DMS 273 (cell line): ENCODE measurements around the gene IFI6.
"Not testable (repeated sequence)": the region's sequence is repeated elsewhere in the genome, so short reads cannot be mapped to it uniquely, and the experiment has no call there.

ENCODE experiments used
- DNase-seq: peaks from one replicate; lab custom pipeline; 2025; ENCODE audit not compliant: unreplicated experiment; lab: John Stamatoyannopoulos, UW

The IFI6 gene

GRCh38 chr1:27632387-27633297 is 39.4 kb downstream of the IFI6 start:
- DNase-seq = no peak

GRCh38 chr1:27630859-27631491 is 41.0 kb downstream of the IFI6 start:
- no peak for DNase-seq

- DNase-seq = no peak
Measured at GRCh38 chr1:27628712-27629111, 43.3 kb downstream of the IFI6 start.

- DNase-seq = not testable (repeated sequence)
Measured at GRCh38 chr1:27627733-27628132, 44.3 kb downstream of the IFI6 start.

GRCh38 chr1:27627061-27627460 is 44.9 kb downstream of the IFI6 start:
- no peak for DNase-seq

- DNase-seq = no peak
Measured at GRCh38 chr1:27626031-27626935, 45.7 kb downstream of the IFI6 start.

- peak; percentile 53 for DNase-seq
Measured at GRCh38 chr1:27624467-27625178, 47.4 kb downstream of the IFI6 start.

- DNase-seq = no peak
Measured at GRCh38 chr1:27623327-27624212, 48.4 kb downstream of the IFI6 start.

- DNase-seq = no peak
Measured at GRCh38 chr1:27622828-27623227, 49.2 kb downstream of the IFI6 start.

- peak; percentile 29 for DNase-seq
Measured at GRCh38 chr1:27621051-27621920, 50.7 kb downstream of the IFI6 start.

- DNase-seq = not testable (repeated sequence)
Measured at GRCh38 chr1:27619782-27620438, 52.1 kb downstream of the IFI6 start.

- no peak for DNase-seq
Measured at GRCh38 chr1:27618341-27619082, 53.5 kb downstream of the IFI6 start.

DNA sequence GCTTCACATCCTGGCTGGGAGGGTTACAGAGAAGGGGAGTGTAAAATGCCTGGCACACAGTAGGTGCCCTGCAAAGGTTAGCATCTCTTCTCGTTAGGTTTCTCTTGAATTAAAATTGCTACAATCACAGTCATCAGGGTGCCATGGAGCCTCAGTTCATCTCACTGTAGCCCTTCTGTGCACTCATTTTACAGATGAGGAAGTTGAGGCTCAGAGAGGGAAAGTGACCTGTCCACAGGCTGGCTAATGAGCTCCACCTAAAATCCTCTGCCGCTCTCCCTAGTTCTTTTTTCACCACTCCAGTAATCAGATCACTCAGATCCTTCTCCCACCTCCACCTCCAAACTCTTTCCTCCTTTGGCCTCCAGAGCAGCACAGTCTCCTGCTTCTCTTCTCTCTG is 54.6 kb downstream of the IFI6 start:
- DNase-seq = no peak

GRCh38 chr1:27616441-27616840 is 55.6 kb downstream of the IFI6 start:
- DNase-seq = peak; percentile 34
